ENCODE data around the gene KCNIP4.

- TF ChIP-seq CTCF (conservative IDR thresholded peaks at IDR 0.05; ENCODE audit: low read length) (no peak), EZH2phosphoT487 (IDR thresholded peaks at IDR 0.05; ENCODE audit: borderline replicate concordance) (no peak)
Observed at GRCh38 chr4:20859097-20859781, 1089.3 kb downstream of the KCNIP4 start.
